Left ventricle myocardium inferior (tissue), 1 donor: ENCODE data around the gene NDC1. TPM values are rescaled to one million over a fixed set of nuclear protein-coding genes. Genes with fewer than 3 reads are reported as not detected.
A peak's percentile ranks its signal among the peaks of the same experiment; 100 is the strongest.
"Not testable (repeated sequence)": the region's sequence is repeated elsewhere in the genome, so short reads cannot be mapped to it uniquely, and the experiment has no call there.

Experiments used
- DNase-seq: peaks from one replicate; pipeline ENCODE4 v3.0.0-alpha.2; 2020
- H3K27ac ChIP-seq: fragments of 200-600 bp; replicated peaks from 2 replicates; pipeline ENCODE4 v1.8.0; 2021
- H3K27me3 ChIP-seq: fragments of 200-600 bp; 2 replicates; pipeline ENCODE4 v1.8.0; 2021; ENCODE audit warnings: low read depth
- H3K36me3 ChIP-seq: fragments of 200-600 bp; 2 replicates; pipeline ENCODE4 v1.8.0; 2021
- H3K4me1 ChIP-seq: fragments of 200-600 bp; 2 replicates; pipeline ENCODE4 v1.8.0; 2021
- H3K4me3 ChIP-seq: fragments of 200-600 bp; 2 replicates; pipeline ENCODE4 v1.8.0; 2021; ENCODE audit warnings: mild to moderate bottlenecking, moderate library complexity
- H3K9me3 ChIP-seq: fragments of 200-600 bp; replicated peaks from 2 replicates; pipeline ENCODE4 v1.8.0; 2021
- intact Hi-C: fragments of 100-400 bp; cut with micrococcal nuclease; formaldehyde crosslinking; loops from one replicate; pipeline ENCODE4 v1.11.0; 2022
- long read RNA-seq: library from polyadenylated mRNA; unstranded; transcript quantifications from one replicate; pipeline ENCODE4 v2.0.0, GENCODE V29; 2021
- total RNA-seq: library from RNA; stranded (reverse); fragmentation: NEBNext Ultra II Directional; extraction: Animal tissue kit (Norgen Biotek cat#: 25700); gene quantifications from one replicate; pipeline ENCODE4 v1.2.1, GENCODE V29; 2021
- TF ChIP-seq, protein P1 (sequence below): fragments of 200-600 bp; IDR thresholded peaks from 2 replicates; pipeline ENCODE4 v1.8.0; 2021; ENCODE audit warnings: antibody characterized with exemption, mild to moderate bottlenecking, borderline replicate concordance
- donor health status: DM: no; HTN: yes; CAD: no; lungs with severe emphysema.

The NDC1 gene, protein sequence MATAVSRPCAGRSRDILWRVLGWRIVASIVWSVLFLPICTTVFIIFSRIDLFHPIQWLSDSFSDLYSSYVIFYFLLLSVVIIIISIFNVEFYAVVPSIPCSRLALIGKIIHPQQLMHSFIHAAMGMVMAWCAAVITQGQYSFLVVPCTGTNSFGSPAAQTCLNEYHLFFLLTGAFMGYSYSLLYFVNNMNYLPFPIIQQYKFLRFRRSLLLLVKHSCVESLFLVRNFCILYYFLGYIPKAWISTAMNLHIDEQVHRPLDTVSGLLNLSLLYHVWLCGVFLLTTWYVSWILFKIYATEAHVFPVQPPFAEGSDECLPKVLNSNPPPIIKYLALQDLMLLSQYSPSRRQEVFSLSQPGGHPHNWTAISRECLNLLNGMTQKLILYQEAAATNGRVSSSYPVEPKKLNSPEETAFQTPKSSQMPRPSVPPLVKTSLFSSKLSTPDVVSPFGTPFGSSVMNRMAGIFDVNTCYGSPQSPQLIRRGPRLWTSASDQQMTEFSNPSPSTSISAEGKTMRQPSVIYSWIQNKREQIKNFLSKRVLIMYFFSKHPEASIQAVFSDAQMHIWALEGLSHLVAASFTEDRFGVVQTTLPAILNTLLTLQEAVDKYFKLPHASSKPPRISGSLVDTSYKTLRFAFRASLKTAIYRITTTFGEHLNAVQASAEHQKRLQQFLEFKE
- 5.7 TPM for total RNA-seq
- long read RNA-seq, full-length matches to known transcripts = 14 of 19 reads
- long read RNA-seq, partial matches to known transcripts = 3 of 19 reads
- long read RNA-seq, other reads (novel, unspliced or antisense) = 2 of 19 reads

DNA sequence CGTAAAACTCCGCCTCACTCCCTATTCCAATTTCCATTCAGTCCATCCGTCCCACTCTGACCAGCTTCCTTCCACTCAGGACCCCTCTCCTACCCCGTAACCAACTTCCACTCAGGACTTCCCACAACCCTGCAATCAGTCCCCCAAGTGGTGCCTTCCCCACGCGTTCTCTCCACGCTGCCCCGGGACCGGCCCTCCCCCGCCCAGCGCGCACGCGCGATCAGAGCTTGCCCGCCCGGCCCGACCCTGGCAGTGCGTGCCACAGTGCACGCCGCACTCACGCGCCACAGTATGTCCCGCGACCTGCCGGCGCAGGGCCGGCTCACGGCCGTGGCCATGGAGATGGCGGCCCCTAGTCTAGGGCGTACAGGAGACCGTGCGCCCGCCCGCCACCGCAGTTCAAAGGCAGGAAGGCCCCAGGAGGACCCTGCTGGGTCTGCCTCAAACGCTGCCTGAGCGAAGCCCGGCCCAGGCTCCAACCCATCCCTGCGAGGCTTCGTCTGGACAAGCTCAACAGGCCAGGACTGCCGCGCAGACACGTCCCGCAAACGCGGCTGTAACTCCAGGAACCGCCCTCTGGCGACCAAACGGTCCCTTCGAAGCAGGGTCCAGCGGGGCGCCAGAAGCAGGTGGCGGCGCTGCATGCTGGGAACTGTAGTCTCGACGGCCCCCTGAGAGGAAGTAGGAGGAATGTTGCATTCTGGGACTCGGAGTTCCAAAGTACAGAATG is at the start of gene NDC1:
NDC1 (minus strand) TSS at position 373 of the 730 bp plus-strand sequence; CDS start at position 338, 35 bp downstream.
- H3K27me3 ChIP-seq = no peaks in the 10 kb centered on the region
- no peaks in the 10 kb centered on the region for H3K36me3 ChIP-seq
- peak; percentile 90 for DNase-seq
- H3K9me3 ChIP-seq = peaks cover 14% of the 10 kb centered on the region
- H3K27ac ChIP-seq = peak within 1 kb of the TSS; percentile 98
- TF ChIP-seq, protein P1, sequence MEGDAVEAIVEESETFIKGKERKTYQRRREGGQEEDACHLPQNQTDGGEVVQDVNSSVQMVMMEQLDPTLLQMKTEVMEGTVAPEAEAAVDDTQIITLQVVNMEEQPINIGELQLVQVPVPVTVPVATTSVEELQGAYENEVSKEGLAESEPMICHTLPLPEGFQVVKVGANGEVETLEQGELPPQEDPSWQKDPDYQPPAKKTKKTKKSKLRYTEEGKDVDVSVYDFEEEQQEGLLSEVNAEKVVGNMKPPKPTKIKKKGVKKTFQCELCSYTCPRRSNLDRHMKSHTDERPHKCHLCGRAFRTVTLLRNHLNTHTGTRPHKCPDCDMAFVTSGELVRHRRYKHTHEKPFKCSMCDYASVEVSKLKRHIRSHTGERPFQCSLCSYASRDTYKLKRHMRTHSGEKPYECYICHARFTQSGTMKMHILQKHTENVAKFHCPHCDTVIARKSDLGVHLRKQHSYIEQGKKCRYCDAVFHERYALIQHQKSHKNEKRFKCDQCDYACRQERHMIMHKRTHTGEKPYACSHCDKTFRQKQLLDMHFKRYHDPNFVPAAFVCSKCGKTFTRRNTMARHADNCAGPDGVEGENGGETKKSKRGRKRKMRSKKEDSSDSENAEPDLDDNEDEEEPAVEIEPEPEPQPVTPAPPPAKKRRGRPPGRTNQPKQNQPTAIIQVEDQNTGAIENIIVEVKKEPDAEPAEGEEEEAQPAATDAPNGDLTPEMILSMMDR = peak; percentile 29
- H3K4me1 ChIP-seq = peaks cover 23% of the 10 kb centered on the region
- intact Hi-C loops = no loop called here
- peak within 1 kb of the TSS; percentile 88 for H3K4me3 ChIP-seq

DNA sequence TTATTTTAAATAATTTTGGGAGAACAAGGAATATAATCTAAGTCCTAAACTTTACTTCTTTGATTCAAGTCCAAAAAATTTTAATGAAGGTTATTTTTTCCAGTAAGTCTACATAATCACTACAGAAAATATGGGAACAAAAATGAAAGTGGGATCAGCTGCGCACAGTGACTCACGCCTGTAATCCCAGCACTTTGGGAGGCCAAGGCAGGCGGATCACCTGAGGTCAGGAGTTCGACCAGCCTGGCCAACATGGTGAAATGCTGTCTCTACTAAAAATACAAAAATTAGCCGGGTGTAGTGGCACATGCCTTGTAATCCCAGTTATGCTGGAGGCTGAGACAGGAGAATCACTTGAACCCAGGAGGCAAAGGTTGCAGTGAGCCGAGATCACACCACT is 45.5 kb upstream of the NDC1 start:
- H3K27me3 ChIP-seq, intact Hi-C loops, H3K4me3 ChIP-seq, H3K4me1 ChIP-seq, DNase-seq, H3K27ac ChIP-seq, H3K9me3 ChIP-seq: not testable (repeated sequence)
- H3K36me3 ChIP-seq = peaks cover 58% of the 10 kb centered on the region

DNA sequence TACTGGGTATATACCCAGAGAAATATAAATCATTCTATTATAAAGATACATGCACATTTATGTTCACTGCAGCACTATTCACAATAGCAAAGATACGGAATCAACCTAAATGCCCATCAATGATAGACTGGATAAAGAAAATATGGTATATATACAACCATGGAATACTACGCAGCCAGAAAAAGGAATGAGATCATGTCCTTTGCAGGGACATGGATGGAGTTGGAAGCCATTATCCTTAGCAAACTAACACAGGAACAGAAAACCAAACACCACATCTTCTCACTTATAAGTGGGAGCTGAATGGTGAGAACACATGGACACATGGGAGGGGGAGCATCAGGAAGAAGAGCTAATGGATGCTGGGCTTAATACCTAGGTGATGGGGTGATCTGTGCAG is 43.8 kb upstream of the NDC1 start:
- intact Hi-C loops, H3K27me3 ChIP-seq, H3K9me3 ChIP-seq, H3K4me3 ChIP-seq, DNase-seq, H3K27ac ChIP-seq, H3K4me1 ChIP-seq: not testable (repeated sequence)
- H3K36me3 ChIP-seq = peaks cover 68% of the 10 kb centered on the region

DNA sequence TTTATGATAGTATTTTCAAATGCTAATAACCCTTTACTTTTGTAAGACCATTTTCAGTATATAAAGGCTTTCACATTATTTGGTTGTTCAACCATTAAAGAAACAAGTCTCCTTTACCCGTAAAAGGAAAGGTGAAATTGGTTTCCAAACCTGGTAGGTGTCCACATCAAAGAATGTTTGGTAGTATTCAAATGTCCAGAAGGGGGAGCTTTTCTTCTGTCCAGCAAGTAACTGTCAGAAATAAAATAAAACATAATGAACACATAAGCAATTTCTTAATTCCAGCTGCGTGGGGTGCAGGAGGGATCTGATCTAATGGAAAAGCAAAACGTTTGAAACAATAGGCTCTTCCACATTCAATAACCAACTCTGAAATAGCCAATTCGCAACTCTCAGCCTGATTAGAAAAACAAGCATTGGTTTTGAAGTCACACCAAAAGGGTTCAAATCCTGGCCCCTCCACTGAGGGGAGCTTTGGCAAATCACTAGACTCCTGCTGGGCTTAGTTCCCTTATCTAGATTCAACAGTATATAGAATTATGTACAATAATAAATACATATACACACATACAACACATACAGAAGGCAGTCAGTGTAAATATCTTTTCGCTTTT is 40.5 kb upstream of the NDC1 start:
- DNase-seq = no peak
- no peaks in the 10 kb centered on the region for H3K4me1 ChIP-seq
- H3K4me3 ChIP-seq = no peak overlapping the region
- H3K27ac ChIP-seq = no peak overlapping the region
- peaks cover 85% of the 10 kb centered on the region for H3K36me3 ChIP-seq
- no peaks in the 10 kb centered on the region for H3K27me3 ChIP-seq
- TF ChIP-seq, protein P1 = peak; percentile 67
- peaks cover 4% of the 10 kb centered on the region for H3K9me3 ChIP-seq
- intact Hi-C loops = loop anchor here (10.0 kb wide), 1 partner anchor 76 kb away; no protein-coding TSS in a partner anchor

DNA sequence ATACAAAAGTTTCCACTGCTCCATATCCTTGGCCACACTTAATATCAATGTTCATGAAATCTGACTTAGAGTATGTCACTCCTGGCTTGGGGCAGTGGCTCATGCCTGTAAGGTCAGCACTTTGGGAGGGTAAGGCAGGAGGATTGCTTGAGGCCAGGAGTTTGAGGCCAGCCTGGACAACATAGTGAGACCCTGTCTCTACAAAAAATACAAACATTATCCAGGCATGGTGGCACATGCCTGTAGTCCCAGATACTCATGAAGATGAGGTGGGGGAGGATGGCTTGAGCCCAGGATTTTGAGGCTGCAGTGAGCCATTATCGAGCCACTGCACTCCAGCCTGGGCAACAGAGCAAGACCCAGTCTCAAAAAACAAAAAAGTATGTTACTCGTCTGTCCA is 37.1 kb upstream of the NDC1 start:
- not testable (repeated sequence) for H3K4me1 ChIP-seq, H3K27ac ChIP-seq, H3K27me3 ChIP-seq, DNase-seq, H3K9me3 ChIP-seq, H3K4me3 ChIP-seq
- intact Hi-C loops = loop anchor here (10.0 kb wide), 1 partner anchor 80 kb away; no protein-coding TSS in a partner anchor
- H3K36me3 ChIP-seq = peaks cover 87% of the 10 kb centered on the region

DNA sequence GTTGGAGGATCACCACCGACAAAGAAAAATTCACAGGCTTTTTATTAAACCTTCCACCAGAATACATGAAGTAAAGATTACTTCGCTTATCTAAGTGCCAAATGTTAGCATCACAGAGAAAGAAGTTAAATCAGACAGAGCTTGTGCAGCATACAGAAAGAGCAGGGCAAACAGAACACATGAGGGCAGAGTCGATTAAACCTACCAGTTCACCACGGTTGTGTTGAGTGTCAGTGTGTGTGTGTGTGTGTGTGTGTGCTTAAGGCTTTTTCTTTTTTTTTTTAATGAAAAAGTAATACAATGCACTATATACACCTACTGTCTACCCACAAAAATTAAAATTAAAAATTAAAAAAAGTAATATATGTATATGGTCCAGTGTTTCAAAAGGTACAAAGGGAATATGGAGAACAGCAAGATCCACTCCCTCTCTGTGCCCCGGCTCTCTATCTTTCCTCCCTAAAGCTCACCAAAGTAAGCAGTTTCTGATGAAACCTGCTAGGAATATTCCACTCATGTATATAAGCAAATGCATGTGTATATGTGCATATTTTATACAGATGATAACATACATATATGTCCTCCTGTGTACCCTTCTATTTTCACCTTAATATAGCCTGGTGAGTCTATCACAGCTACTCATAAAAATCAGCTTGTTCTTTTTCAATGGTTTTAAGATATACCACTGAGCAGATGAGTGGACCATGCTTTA is 33.8 kb upstream of the NDC1 start:
- TF ChIP-seq, protein P1 = no peak
- peaks cover 88% of the 10 kb centered on the region for H3K36me3 ChIP-seq
- no peaks in the 10 kb centered on the region for H3K9me3 ChIP-seq
- no peaks in the 10 kb centered on the region for H3K4me1 ChIP-seq
- intact Hi-C loops = loop anchor here (10.0 kb wide), 1 partner anchor 83 kb away; no protein-coding TSS in a partner anchor
- no peaks in the 10 kb centered on the region for H3K27me3 ChIP-seq
- H3K27ac ChIP-seq = no peak overlapping the region
- DNase-seq = no peak
- no peak overlapping the region for H3K4me3 ChIP-seq
